GM12872 (cell line): ENCODE measurements around the gene FMN2.

ENCODE experiments used
- CTCF ChIP-seq: IDR thresholded peaks from 3 replicates; pipeline ENCODE4 v1.5.1; 2011; ENCODE audit warnings: low read depth, mild to moderate bottlenecking, low read length, moderate library complexity; ENCODE audit not compliant: insufficient read depth

Gene FMN2

DNA sequence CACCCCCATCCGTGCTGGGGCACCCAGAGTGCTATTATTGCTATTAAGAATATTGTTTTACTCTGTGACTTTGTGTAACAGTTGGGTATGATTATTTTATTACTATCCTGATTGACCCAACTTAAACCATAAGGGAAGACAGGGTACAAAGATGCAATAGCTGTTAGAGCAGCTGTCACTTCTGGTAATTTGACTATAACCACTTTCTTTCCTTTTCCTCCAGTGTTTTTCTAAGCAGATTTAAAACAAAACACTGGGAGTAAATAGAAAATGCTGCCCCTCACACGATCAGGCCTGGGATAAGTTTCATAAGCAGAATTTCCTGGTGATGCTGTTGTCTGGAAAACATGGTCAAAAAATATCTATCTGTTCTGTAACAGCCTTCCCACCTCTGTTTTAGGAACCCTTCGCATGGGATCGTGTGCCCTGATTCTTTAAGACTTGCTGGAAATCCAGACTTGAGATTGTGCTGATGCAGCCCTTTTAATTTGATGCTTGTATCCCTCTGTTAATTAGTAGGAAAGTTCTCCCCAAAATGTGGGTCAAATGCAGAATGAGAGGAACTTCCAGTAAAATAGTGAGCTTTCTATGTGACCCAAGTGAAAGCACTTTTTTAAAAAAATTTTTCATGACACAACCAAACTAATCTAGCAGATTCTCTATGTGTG lies 165.3 kb downstream of the FMN2 start:
- no peak for TF ChIP-seq CTCF

GRCh38 chr1:240258910-240259309 lies 167.2 kb downstream of the FMN2 start:
- TF ChIP-seq CTCF: no peak

DNA sequence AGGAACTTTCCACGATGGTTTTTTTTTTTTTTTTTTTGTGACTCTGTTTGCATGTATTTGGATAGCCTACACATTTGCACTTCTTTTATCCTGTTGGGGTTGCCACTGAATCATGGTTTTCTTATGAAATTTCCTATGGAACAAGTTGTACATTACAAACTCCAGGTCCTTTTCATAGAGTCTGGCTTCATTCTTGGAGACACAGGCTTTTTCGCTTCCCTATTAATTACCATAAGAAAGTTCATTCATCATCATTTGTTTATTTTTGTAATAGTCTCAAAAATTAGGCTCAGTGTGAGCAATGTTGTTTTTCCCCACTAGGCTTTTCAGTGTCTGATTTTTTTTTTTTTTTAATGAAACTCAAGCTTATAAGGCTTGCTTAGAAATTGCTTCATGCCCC lies 179.4 kb downstream of the FMN2 start:
- TF ChIP-seq CTCF: no peak

DNA sequence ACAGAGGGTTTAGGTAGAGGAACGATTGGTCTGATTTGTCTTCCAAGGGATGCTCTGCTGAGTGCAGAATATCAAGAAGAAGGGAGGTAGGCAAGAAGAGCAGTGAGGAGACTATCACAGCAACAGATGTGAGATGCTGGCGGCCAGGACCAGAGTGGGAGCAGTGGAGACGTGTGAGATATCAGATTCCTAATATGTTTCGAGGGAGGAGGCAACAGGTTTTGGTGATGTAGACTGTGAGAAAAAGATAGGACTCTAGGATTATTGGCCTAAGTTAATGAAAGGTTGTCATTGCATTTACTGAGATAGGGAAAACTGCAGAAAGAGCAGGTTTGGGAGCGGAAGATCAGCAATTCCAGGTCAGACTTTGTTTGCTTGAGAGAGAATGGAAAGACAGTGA lies 182.9 kb downstream of the FMN2 start:
- no peak for TF ChIP-seq CTCF

DNA sequence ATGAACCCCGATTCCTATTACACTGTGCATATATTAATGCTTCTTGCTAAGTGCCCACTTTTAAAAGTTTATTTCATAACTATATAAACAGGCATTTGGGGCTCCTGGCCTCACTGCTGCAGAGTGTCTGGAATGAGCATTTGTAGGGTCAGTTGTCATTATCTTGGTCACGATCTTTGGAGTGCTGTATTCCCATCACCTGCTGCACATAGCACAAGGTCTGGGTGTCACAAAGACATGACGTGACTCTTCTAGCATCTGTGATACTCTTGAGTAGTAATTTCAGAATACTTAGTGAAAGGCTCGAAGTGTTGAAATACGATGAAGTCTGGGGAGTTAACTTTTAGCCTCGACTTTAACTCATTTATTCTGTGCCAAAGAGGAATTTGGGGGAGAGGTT lies 186.4 kb downstream of the FMN2 start:
- no peak for TF ChIP-seq CTCF

- no peak for TF ChIP-seq CTCF
These were observed 189.1 kb downstream of the FMN2 start for GRCh38 chr1:240280560-240281322.

DNA sequence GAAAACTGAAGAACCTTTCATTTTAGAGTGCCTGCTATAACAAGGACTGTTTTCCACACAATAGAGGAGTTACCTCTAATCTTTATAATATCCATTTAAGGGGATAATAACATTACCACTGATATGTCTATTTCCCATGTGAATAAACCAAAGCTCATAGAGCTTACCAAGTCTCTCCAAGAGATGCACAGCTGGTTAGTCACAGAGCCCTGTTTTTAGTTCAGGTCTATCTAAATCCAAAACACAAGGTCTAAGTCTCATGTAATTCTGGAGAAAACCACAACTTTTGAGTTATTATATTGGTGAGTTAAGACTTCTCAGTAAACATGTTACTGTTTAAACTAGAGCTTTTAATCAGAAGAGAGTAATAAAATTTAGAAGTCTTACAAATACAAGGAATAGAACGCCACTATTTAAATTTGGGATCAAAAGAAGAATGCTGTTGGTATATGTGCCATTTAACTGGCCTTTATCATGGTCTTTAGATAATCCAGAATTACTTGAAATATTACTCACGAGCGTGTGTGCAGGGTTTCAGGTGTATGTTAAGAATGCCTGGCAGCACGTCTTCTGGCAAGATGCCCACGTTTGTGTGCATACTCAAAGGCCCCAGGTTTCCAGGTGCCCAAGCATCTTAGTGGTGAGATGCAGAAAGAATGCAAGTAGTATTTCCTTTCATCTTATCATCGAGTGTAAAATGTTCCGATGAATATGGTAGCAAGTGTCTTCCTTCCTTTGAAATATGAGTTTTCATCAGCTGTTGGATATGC lies 190.6 kb downstream of the FMN2 start:
- no peak for TF ChIP-seq CTCF
